Measurements from ENCODE around the gene AP4E1. TPM values are rescaled to one million over a fixed set of nuclear protein-coding genes. Genes with fewer than 3 reads are reported as not detected.
"Not testable (repeated sequence)": the region's sequence is repeated elsewhere in the genome, so short reads cannot be mapped to it uniquely, and the experiment has no call there.

Gene AP4E1
- total RNA-seq, 1 donor from 2014 or later: 11.0 TPM

GRCh38 chr15:51022206-51022605 lies 113.7 kb downstream of the AP4E1 start:
- no peak for DNase-seq (ENCODE audit: low spot score)

GRCh38 chr15:51023499-51023898 lies 115.0 kb downstream of the AP4E1 start:
- no peak for DNase-seq (ENCODE audit: low spot score)

GRCh38 chr15:51024735-51025453 lies 116.4 kb downstream of the AP4E1 start:
- no peak for DNase-seq (ENCODE audit: low spot score)

GRCh38 chr15:51025454-51025846 lies 117.0 kb downstream of the AP4E1 start:
- no peak for DNase-seq (ENCODE audit: low spot score)

- no peak for DNase-seq (ENCODE audit: low spot score)
These were observed 122.3 kb downstream of the AP4E1 start for GRCh38 chr15:51030649-51031316.

GRCh38 chr15:51037474-51037873 lies 129.0 kb downstream of the AP4E1 start:
- not testable (repeated sequence) for DNase-seq (ENCODE audit: low spot score)

- DNase-seq (ENCODE audit: low spot score): no peak
These were observed 129.9 kb downstream of the AP4E1 start for GRCh38 chr15:51038162-51038973.

GRCh38 chr15:51038974-51039319 lies 130.5 kb downstream of the AP4E1 start:
- no peak for DNase-seq (ENCODE audit: low spot score)

GRCh38 chr15:51044037-51044727 lies 135.7 kb downstream of the AP4E1 start:
- no peak for DNase-seq (ENCODE audit: low spot score)

- no peak for DNase-seq (ENCODE audit: low spot score)
These were observed 137.5 kb downstream of the AP4E1 start for GRCh38 chr15:51046016-51046415.

- no peak for DNase-seq (ENCODE audit: low spot score)
These were observed 138.4 kb downstream of the AP4E1 start for GRCh38 chr15:51046799-51047449.

- DNase-seq (ENCODE audit: low spot score): no peak
These were observed 139.8 kb downstream of the AP4E1 start for GRCh38 chr15:51048308-51048707.

GRCh38 chr15:51049081-51049480 lies 140.6 kb downstream of the AP4E1 start:
- no peak for DNase-seq (ENCODE audit: low spot score)

- DNase-seq (ENCODE audit: low spot score): no peak
These were observed 143.3 kb downstream of the AP4E1 start for GRCh38 chr15:51051776-51052175.

- DNase-seq (ENCODE audit: low spot score): no peak
These were observed 145.1 kb downstream of the AP4E1 start for GRCh38 chr15:51053571-51053970.

GRCh38 chr15:51054535-51054934 lies 146.1 kb downstream of the AP4E1 start:
- no peak for DNase-seq (ENCODE audit: low spot score)

Other genes with a start within 250 kb of the AP4E1 start
- gene TRPM7, start 221.9 kb upstream of the AP4E1 start, total RNA-seq: 41.1 TPM
- gene SPPL2A, start 143.0 kb upstream of the AP4E1 start, total RNA-seq: 123 TPM
- 7.4 TPM for gene TNFAIP8L3, start 186.2 kb downstream of the AP4E1 start, total RNA-seq

Data from mesenteric fat pad (tissue), 1 donor.